ENCODE results near the gene PHLDB3.
"Not testable (repeated sequence)": the region's sequence is repeated elsewhere in the genome, so short reads cannot be mapped to it uniquely, and the experiment has no call there.

The PHLDB3 gene

GRCh38 chr19:43465468-43466120 is 39.0 kb downstream of the PHLDB3 start, which contains the start of gene LYPD3:
TSS of gene LYPD3 (minus strand) at chr19:43465608. CDS start at chr19:43465571, 37 bp downstream.
- DNase-seq: no peak

GRCh38 chr19:43464134-43464775 is 40.3 kb downstream of the PHLDB3 start:
- no peak for DNase-seq

- DNase-seq: no peak
Observed at GRCh38 chr19:43463381-43464133, 41.0 kb downstream of the PHLDB3 start.

- DNase-seq: peak; percentile 34
Observed at GRCh38 chr19:43462785-43463380, 41.7 kb downstream of the PHLDB3 start.

DNA sequence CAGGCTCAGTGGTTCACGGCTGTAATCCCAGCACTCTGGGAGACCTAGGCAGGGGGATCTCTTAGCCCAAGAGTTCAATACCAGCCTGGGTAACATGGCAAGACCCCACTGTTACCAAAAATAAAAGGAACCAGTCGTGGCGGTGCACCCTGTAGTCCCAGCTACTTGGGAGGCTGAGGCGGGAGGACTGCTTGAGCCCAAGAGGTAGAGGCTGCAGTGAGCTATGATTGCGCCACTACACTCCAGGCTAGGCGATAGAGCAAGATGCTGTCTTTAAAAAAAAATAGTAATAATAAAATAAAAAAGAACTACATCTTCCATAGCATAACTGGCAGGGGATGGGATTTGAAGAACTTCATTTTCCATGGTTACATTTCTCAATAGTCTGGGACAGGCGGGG is 42.2 kb downstream of the PHLDB3 start:
- no peak for DNase-seq

GRCh38 chr19:43461303-43461702 is 43.2 kb downstream of the PHLDB3 start:
- DNase-seq: no peak

- DNase-seq: no peak
Observed at GRCh38 chr19:43460362-43461016, 44.1 kb downstream of the PHLDB3 start.

GRCh38 chr19:43457809-43458208 is 46.7 kb downstream of the PHLDB3 start:
- DNase-seq: no peak

- DNase-seq: no peak
Observed at GRCh38 chr19:43455321-43456113, 49.0 kb downstream of the PHLDB3 start.

DNA sequence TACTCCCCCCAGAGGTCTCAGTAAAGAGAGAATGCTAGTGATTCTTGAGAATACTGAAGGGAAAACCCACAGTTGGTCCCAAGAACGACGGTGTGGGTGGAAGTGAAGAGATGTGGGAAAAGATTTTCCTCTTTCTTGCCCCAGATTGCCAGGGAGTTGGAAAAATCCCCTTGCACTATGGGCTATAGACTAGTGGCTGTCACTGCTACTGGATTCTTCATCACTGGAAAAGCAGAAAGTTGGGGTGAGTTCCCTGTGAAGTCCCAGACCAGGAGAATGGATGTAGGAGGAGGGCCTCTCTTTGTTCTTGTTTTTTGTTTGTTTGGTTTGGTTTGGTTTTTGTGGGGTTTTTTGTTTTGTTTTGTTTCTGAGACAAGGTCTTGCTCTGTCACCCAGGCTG is 50.5 kb downstream of the PHLDB3 start:
- DNase-seq: no peak

- no peak for DNase-seq
Observed at GRCh38 chr19:43452582-43452981, 52.0 kb downstream of the PHLDB3 start.

- DNase-seq: no peak
Observed at GRCh38 chr19:43450545-43450997, 54.0 kb downstream of the PHLDB3 start.

GRCh38 chr19:43447655-43448054 is 56.9 kb downstream of the PHLDB3 start:
- no peak for DNase-seq

- peak; percentile 62 for DNase-seq
Observed at GRCh38 chr19:43446746-43447489, 57.6 kb downstream of the PHLDB3 start.

DNA sequence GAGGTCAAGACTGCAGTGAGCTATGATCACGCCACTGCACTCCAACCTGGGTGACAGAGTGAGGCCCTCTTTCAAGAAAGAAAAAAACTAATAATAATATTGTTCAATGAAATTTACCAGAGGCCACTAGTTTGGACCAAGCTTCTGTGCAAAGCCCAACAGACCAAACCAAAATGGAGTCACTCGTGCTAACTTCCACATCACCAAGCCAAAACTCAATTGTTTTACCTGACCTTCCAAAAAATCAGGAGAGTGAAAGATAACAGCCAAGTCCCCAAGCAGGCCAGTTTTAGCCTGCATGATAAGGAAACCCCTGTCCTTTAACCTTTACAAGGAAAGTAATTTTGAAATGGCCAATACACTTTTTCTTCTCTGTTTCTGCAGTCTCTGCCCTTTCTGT is 59.1 kb downstream of the PHLDB3 start:
- DNase-seq: no peak

- DNase-seq: no peak
Observed at GRCh38 chr19:43444531-43445287, 59.8 kb downstream of the PHLDB3 start.

GRCh38 chr19:43444091-43444490 is 60.5 kb downstream of the PHLDB3 start:
- not testable (repeated sequence) for DNase-seq

DNA sequence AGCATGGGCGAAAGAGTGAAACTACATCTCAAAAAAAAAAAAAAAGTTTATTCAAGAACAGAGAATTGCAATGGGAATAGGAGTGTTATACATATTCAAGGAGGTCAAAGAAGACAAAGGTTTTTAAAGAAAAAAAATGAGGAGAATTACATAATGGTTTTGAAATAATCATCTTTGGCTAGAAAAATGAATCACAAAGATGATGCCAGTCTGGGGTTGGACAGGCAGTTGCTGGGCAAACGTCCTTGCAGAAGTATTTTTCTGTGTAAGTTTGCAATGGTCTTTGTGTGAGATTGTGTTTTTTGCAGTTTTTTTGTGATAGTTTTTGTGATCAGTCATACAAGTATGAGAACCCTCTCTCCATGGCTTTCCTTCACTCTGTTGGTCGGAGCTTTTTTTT is 62.8 kb downstream of the PHLDB3 start:
- DNase-seq: no peak

GRCh38 chr19:43439709-43440063 is 64.9 kb downstream of the PHLDB3 start:
- DNase-seq: no peak

GRCh38 chr19:43439032-43439708 is 65.4 kb downstream of the PHLDB3 start:
- DNase-seq: no peak
